Stimulated activated CD8-positive, alpha-beta memory T cell treated with anti-CD3 and anti-CD28 coated beads, Interleukin-12 subunit alpha, Interleukin-12 subunit beta, amount 100 ng/mL, for 4 hours (primary cell): ENCODE results near the gene RNF126.
"Not testable (repeated sequence)": the region's sequence is repeated elsewhere in the genome, so short reads cannot be mapped to it uniquely, and the experiment has no call there.

Experiments
- DNase-seq: peaks from one replicate; pipeline ENCODE4 v3.0.0-alpha.2; 2020; ENCODE audit warnings: low read depth

RNF126 gene

GRCh38 chr19:646779-647565 lies 16.0 kb downstream of the RNF126 start:
- DNase-seq = no peak

GRCh38 chr19:645912-646778 lies 16.9 kb downstream of the RNF126 start:
- no peak for DNase-seq

- no peak for DNase-seq
Measured at GRCh38 chr19:644789-645188, 18.2 kb downstream of the RNF126 start.

DNA sequence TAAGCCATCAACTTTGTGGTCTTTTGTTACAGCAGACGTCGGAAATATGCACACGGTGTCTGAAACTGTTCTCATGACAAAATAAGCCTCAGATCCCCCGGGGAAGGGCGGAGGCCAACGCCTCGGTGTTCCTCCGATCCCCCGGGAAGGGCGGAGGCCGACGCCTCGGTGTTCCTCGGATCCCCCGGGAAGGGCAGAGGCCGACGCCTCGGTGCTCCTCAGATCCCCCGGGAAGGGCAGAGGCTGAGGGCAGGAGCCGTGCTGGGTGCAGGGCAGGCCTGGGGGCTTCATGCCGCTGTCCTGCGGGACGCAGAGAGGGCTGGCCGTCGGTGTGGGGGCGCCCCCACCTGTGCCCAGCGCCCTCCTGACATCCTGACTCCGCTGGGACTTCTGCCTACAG lies 18.7 kb downstream of the RNF126 start:
- DNase-seq = no peak

DNA sequence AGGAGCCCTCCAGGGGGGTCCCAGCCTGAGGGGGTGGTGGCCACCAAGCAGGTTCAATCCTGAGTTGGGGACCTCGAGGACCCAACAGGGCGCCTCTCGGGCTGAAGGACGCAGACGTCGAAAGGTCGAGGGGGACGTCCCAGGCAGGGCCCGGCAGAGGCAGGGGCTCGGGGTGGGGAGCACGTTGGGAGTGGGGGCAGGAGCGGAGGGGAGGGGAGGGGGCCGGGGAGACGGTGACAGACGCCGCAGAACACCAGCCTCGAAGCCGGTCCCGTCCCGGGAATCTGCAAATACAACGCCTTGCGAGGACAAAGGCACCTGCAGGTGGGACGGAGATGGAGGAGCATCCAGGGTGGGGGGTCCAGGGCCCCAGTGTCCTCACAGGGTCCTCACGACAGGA lies 19.3 kb downstream of the RNF126 start:
- DNase-seq = no peak

DNA sequence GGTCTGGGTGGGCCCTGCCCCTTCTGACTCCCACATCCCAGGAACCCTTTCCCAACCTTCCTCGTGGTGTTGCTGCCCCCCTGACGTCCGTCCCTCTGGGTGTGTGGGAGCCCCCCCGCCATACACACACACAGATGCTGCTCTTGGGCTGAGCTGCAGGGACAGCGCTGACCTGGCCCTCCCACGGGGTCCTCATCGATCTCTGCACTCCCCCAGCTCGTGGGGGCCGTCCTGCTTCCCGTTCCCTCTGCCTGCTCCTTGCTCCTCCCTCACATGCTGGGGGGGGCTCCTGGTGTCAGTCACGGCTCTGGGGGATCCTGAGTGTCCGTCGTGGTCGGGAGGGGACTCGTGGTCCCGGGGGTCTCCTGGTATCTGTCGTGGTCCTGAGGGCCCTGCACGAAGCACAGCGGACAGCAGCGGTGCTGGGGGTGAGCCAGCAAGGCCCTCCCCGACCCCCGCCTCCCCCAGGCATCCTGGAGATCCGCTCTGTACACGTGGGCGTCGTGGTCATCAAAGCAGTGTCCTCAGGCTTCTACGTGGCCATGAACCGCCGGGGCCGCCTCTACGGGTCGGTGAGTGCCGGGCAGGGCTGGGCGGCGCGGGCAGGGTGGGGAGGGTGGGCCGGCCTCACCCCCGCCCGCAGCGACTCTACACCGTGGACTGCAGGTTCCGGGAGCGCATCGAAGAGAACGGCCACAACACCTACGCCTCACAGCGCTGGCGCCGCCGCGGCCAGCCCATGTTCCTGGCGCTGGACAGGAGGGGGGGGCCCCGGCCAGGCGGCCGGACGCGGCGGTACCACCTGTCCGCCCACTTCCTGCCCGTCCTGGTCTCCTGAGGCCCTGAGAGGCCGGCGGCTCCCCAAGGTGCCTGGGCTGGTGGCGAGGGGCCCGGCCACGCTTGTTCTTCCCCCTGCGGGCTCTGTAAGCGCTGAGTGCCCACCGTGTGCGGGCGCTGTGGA lies 20.0 kb downstream of the RNF126 start:
- no peak for DNase-seq

DNA sequence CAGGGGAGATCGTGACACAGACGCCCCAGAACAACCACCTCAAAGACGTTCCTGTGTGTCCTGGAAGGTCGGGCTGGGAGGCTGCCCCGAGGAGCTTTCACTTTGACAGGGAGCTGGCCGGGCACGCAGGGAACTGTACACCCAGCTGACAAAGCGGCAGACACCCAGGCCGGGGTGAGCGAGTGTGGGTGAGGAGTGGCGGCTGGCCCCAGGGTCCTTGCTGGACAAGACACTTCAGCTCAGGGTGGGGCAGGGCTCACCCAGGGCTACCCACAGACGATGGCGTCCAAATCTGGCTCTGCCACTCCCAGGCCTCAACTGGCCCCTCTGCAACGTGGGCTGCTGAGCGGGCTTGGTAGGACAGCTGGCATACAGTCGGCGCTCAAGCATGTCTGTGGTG lies 21.3 kb downstream of the RNF126 start:
- no peak for DNase-seq

DNA sequence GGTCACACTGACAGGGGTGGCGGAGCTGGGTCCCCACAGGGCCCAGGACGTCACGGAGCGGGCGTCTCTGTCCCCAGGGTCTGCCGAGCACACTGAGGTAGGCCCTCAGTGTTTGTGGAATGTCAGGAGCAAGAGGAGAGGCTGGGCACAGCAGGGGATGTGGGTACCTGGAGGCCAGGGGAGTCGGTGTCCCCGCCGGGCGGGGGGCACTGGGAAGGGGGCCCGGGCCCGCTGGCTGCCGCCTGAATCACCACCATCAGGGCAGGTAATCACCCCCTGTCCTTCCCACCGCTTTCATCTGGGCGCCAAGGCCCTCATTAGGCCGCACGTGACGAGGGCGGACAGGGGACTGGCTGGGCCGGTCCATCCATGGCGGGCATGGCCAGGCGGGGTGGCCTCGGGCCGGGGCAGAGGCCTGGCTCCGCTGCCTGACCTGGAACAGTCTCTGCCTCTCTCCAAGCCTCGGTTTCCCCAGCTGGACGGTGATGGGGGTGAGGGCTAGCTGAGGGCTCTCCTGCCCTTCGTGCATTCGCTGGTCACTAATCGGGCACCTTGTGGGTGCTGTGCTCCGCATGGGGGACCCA lies 22.3 kb downstream of the RNF126 start:
- no peak for DNase-seq

- DNase-seq = no peak
Measured at GRCh38 chr19:640161-640558, 22.9 kb downstream of the RNF126 start.

- DNase-seq = peak; percentile 95
Measured at GRCh38 chr19:639253-640160, 23.5 kb downstream of the RNF126 start, which contains the start of gene FGF22. Gene FGF22 (plus strand): TSS chr19:639879. CDS start chr19:639926, 47 bp downstream.

DNA sequence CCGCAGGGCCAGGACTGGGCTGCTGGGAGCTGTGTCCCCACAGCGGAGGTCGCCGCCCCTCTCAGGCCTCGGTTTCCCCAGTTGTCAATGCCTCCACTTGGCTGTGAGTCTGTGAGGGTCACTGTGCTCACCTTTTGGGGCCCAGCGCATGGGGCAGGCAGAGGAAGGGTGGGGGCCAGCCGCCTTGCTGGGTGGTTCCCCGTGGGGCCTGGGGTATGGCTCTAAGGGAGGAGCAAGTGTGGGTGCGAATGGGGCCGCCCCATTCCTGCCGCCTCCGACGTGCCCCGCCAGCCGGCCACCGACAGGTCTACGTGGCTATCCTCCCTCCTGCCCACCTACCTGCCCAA lies 24.1 kb downstream of the RNF126 start:
- DNase-seq = no peak

- DNase-seq = no peak
Measured at GRCh38 chr19:634975-635652, 27.9 kb downstream of the RNF126 start.

- DNase-seq = no peak
Measured at GRCh38 chr19:633786-634639, 29.0 kb downstream of the RNF126 start.

GRCh38 chr19:633068-633785 lies 29.8 kb downstream of the RNF126 start, which contains the start of gene POLRMT:
Gene POLRMT (minus strand): TSS chr19:633537. CDS start chr19:633512, 25 bp downstream.
- DNase-seq = peak; percentile 95

DNA sequence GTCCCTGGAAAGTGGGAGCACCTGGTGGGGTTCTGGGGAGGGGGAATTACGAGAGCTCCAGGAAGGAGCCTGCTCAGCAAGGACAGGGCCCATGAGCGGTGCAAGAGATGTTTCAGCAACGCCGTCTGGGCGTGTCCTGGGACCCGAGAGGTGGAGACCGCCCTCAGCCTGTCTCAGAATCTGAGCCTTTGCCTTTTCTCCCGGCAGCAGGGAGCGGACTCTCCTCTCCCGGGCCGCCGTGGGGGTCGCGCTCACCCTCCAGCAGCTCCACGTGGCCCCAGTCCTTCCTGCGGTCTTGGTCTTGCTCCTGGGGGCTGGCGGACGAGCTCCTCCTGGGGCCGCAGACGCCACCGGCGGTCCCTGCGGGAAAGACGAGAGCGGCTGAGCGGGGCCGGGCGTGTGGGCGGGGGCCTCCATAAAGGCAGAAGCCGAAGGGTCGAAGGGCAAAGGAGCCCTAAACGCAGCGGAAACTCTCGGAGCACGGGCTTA lies 30.4 kb downstream of the RNF126 start:
- no peak for DNase-seq

DNA sequence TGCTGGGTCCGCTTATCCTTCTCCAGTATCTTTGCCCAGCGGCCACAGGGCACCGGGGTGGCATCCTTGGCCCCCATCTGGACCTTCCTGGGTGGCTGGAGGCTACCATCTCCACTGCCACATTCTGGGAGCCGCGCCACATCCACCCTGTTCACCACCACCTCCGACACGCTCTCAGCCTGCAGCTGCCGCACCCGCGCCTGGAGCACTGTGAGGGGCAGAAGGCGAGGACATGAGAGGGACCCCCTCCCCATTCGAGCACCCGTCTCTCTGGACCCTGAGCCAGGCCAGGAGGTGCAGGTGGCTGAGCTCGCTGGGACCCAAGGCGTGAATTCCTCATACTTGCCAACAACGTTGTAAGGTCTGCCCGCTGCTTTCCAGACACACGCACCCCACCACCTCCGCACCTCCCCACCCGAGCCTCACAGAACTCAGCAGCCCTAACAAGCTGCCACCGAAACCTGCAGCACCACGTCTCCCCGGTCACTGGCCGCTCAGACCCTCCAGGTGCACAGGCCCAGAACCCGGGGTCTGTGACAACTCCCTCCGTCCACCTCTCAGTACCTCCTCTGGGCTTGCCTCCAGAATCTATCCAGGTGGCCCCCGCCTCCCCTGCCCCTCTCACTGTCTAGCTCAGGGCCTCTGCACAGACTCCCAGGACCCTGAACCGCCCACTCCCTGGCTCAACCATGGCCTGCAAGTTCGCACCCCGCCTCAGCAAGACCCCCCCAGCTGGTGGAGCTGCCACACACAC lies 32.9 kb downstream of the RNF126 start:
- DNase-seq = no peak

GRCh38 chr19:629515-629914 lies 33.5 kb downstream of the RNF126 start:
- DNase-seq = not testable (repeated sequence)
